ENCODE data around the gene GRIA3. TPM values are rescaled to one million over a fixed set of nuclear protein-coding genes. Genes with fewer than 3 reads are reported as not detected.

GRIA3 gene
- total RNA-seq, 1 experiment from 2014 or later = 1.4 TPM

GRCh38 chrX:123169247-123169901, 14.7 kb upstream of the GRIA3 start:
- no peaks in the 10 kb centered on the region; a peak in 1 of 7 replicates for H3K36me3 Mint-ChIP-seq (ENCODE audit: insufficient read depth in 1 of 3, low read depth in 3 of 3)
- H2AFZ ChIP-seq (ENCODE audit: low read length) = no peak overlapping the region
- no peak overlapping the region for H2BK12ac ChIP-seq (ENCODE audit: insufficient read length, low read depth, low read length)
- no peak overlapping the region for H3K27ac ChIP-seq (ENCODE audit: insufficient read length, low read depth, low read length)
- H2BK20ac ChIP-seq (ENCODE audit: low read depth, low read length, poor library complexity, severe bottlenecking) = no peak overlapping the region
- H3K4me2 ChIP-seq (ENCODE audit: insufficient read depth, insufficient read length, low read length) = no peak overlapping the region
- no peak overlapping the region for H3K14ac ChIP-seq (ENCODE audit: insufficient read depth, low read length)
- no peaks in the 10 kb centered on the region for H3K4me1 Mint-ChIP-seq
- no peak overlapping the region for H3K18ac ChIP-seq (ENCODE audit: insufficient read length, low read depth, low read length)
- H4K91ac ChIP-seq (ENCODE audit: insufficient read length, low read depth, low read length) = no peak overlapping the region
- no peak overlapping the region for H3T11ph ChIP-seq (ENCODE audit: low read length)
- H3K79me1 ChIP-seq (ENCODE audit: insufficient read depth, low read depth, low read length, poor library complexity, severe bottlenecking) = no peaks in the 10 kb centered on the region
- H3K23ac ChIP-seq (ENCODE audit: insufficient read length, low read depth, low read length) = no peak overlapping the region
- no peak overlapping the region for H4K5ac ChIP-seq (ENCODE audit: insufficient read length, low read depth, low read length)
- H2BK15ac ChIP-seq (ENCODE audit: low read depth, low read length) = no peak overlapping the region
- H3K27me3 ChIP-seq (ENCODE audit: insufficient read depth, low read length) = no peaks in the 10 kb centered on the region
- H3K9me3 ChIP-seq (ENCODE audit: control insufficient read depth, low read depth, low read length) = peaks cover 26% of the 10 kb centered on the region
- H2BK5ac ChIP-seq (ENCODE audit: insufficient read length, low read length) = no peak overlapping the region
- no peak for DNase-seq
- no peak overlapping the region for H3K56ac ChIP-seq (ENCODE audit: insufficient read length, low read depth, low read length)
- no peaks in the 10 kb centered on the region for H3K23me2 ChIP-seq (ENCODE audit: insufficient read length, low read depth, low read length, poor library complexity, severe bottlenecking)
- no peaks in the 10 kb centered on the region for H3K4me1 ChIP-seq (ENCODE audit: insufficient read depth, low read length)
- no peaks in the 10 kb centered on the region for H3K27me3 Mint-ChIP-seq (ENCODE audit: low read depth)
- no peak overlapping the region for H2BK120ac ChIP-seq (ENCODE audit: low read depth, low read length, poor library complexity, severe bottlenecking)
- no peak overlapping the region for H4K8ac ChIP-seq (replicated peaks; ENCODE audit: insufficient read length, low read depth, low read length)
- WGBS (ENCODE audit: extremely low coverage, insufficient read length, low lambda C conversion rate) = no CpG with 5 or more reads among the region's 2 CpGs
- peaks cover 6 to 57% of the 10 kb centered on the region in 2 experiments; a peak in 3 of 5 replicates for H3K9me3 Mint-ChIP-seq
- H3K4ac ChIP-seq (ENCODE audit: low read depth, low read length) = no peak overlapping the region
- no peak overlapping the region for H3K27ac Mint-ChIP-seq
- H2AK5ac ChIP-seq (ENCODE audit: insufficient read length, low read length) = no peak overlapping the region
- no peak overlapping the region for H3K4me3 Mint-ChIP-seq
- no peaks in the 10 kb centered on the region for H4K20me1 ChIP-seq (ENCODE audit: control insufficient read depth, insufficient read depth, insufficient read length)
- TF ChIP-seq CTCF (conservative IDR thresholded peaks at IDR 0.05) = no peak
- no peak overlapping the region for H3K9ac ChIP-seq (ENCODE audit: extremely low read depth, insufficient read length, low read length)
- H3K79me2 ChIP-seq (ENCODE audit: insufficient read depth, low read length) = no peaks in the 10 kb centered on the region

Data from H9 (cell line).